GM23338 (cell line): Measurements from ENCODE around the gene LGALS12. TPM values are rescaled to one million over a fixed set of nuclear protein-coding genes. Genes with fewer than 3 reads are reported as not detected.

ENCODE experiments used
- ATAC-seq: fragments of 200-7000 bp; cut with Tn5 transposase; 3 replicates; pipeline ENCODE4 v1.9.1; 2020
- DNase-seq: peaks from one replicate; pipeline ENCODE4 v3.0.0-alpha.2; 2015; ENCODE audit warnings: low spot score
- H2AFZ ChIP-seq: fragments of 200-600 bp; sonication (generic); 2 replicates; pipeline ENCODE4 v1.8.0; 2016; ENCODE audit warnings: antibody characterized with exemption, mild to moderate bottlenecking, moderate library complexity
- H3F3A ChIP-seq: fragments of 200-600 bp; sonication (generic); replicated peaks from 2 replicates; pipeline ENCODE4 v1.8.0; 2017; ENCODE audit warnings: antibody characterized with exemption, mixed run types, low read depth
- H3K27ac ChIP-seq: fragments of 200-600 bp; sonication (generic); 2 replicates; pipeline ENCODE4 v1.6.1; 2016; ENCODE audit warnings: low read depth
- H3K27me3 ChIP-seq: fragments of 200-600 bp; sonication (generic); 2 replicates; pipeline ENCODE4 v1.8.0; 2016; ENCODE audit warnings: mild to moderate bottlenecking, mixed run types, moderate library complexity; ENCODE audit not compliant: insufficient read depth
- H3K36me3 ChIP-seq: fragments of 200-600 bp; sonication (generic); 2 replicates; pipeline ENCODE4 v1.8.0; 2016; ENCODE audit warnings: mild to moderate bottlenecking; ENCODE audit not compliant: insufficient read depth
- H3K4me1 ChIP-seq: fragments of 200-600 bp; sonication (generic); 2 replicates; pipeline ENCODE4 v1.8.0; 2016; ENCODE audit warnings: mild to moderate bottlenecking, moderate library complexity; ENCODE audit not compliant: insufficient read depth
- H3K4me2 ChIP-seq: fragments of 200-600 bp; sonication (generic); 2 replicates; pipeline ENCODE4 v1.7.1; 2017; ENCODE audit warnings: mixed run types
- H3K4me3 ChIP-seq: fragments of 200-600 bp; sonication (generic); 2 replicates; pipeline ENCODE4 v1.6.1; 2016; ENCODE audit warnings: mixed run types
- H3K79me2 ChIP-seq: fragments of 200-600 bp; sonication (generic); replicated peaks from 2 replicates; pipeline ENCODE4 v1.8.0; 2017; ENCODE audit warnings: mild to moderate bottlenecking; ENCODE audit not compliant: insufficient read depth
- H3K9me2 ChIP-seq: fragments of 200-600 bp; sonication (generic); 2 replicates; pipeline ENCODE4 v1.8.0; 2017; ENCODE audit not compliant: insufficient read depth
- H4K20me1 ChIP-seq: fragments of 200-600 bp; sonication (generic); replicated peaks from 2 replicates; pipeline ENCODE4 v1.8.0; 2017; ENCODE audit warnings: mild to moderate bottlenecking; ENCODE audit not compliant: insufficient read depth
- H3K27ac Mint-ChIP-seq: 2 replicates; pipeline ENCODE4 v1.8.0; 2020; ENCODE audit warnings: inconsistent platforms, mild to moderate bottlenecking, moderate library complexity, mixed read lengths
- H3K27me3 Mint-ChIP-seq: 3 replicates; pipeline ENCODE4 v1.8.0; 2022; ENCODE audit warnings: low read depth, mild to moderate bottlenecking, moderate library complexity, mixed read lengths, inconsistent platforms; ENCODE audit not compliant: insufficient read depth, poor library complexity
- H3K36me3 Mint-ChIP-seq: 3 replicates; pipeline ENCODE4 v1.8.0; 2021; ENCODE audit warnings: low read depth, mild to moderate bottlenecking, inconsistent platforms, moderate library complexity, mixed read lengths
- H3K4me1 Mint-ChIP-seq: 3 replicates; pipeline ENCODE4 v1.8.0; 2020; ENCODE audit warnings: mild to moderate bottlenecking, inconsistent platforms, mixed read lengths
- H3K4me3 Mint-ChIP-seq: 3 replicates; pipeline ENCODE4 v1.8.0; 2021; ENCODE audit warnings: moderate library complexity, mild to moderate bottlenecking, inconsistent platforms, mixed read lengths
- H3K9me3 Mint-ChIP-seq: 3 replicates; pipeline ENCODE4 v1.8.0; 2020; ENCODE audit warnings: moderate library complexity, mild to moderate bottlenecking, inconsistent platforms, mixed read lengths
- CREB1 ChIP-seq: fragments of 250-450 bp; sonication (Bioruptor Pico); IDR thresholded peaks from 2 replicates; pipeline ENCODE4 v1.5.0; 2020; ENCODE audit warnings: low read depth, mild to moderate bottlenecking, moderate library complexity
- CTCF ChIP-seq, 2 experiments: fragments of 200-600 bp in 1 of 2; sonication (generic) in 1 of 2; conservative IDR thresholded peaks; 2 replicates each; pipeline versions ENCODE4 v1.5.1 to v1.6.1; 2016 to 2017; ENCODE audit warnings: antibody characterized with exemption in 2 of 2, low read depth in 2 of 2, mild to moderate bottlenecking in 2 of 2, moderate library complexity in 1 of 2
- ETS1 ChIP-seq: IDR thresholded peaks from 2 replicates; pipeline ENCODE4 v1.6.1; 2016; ENCODE audit warnings: antibody characterized with exemption
- EZH2 ChIP-seq: fragments of 200-600 bp; sonication (generic); IDR thresholded peaks from one replicate; pipeline ENCODE4 v1.8.0; 2017; ENCODE audit warnings: antibody characterized with exemption, mild to moderate bottlenecking, low read depth; ENCODE audit not compliant: unreplicated experiment
- EZH2phosphoT487 ChIP-seq: fragments of 200-600 bp; sonication (generic); IDR thresholded peaks from one replicate; pipeline ENCODE4 v1.8.1; 2018; ENCODE audit warnings: antibody characterized with exemption; ENCODE audit not compliant: unreplicated experiment
- JUNB ChIP-seq: IDR thresholded peaks from one replicate; pipeline ENCODE4 v1.6.1; 2016; ENCODE audit warnings: antibody characterized with exemption; ENCODE audit not compliant: unreplicated experiment
- NANOG ChIP-seq: IDR thresholded peaks from 2 replicates; pipeline ENCODE4 v1.6.1; 2016; ENCODE audit warnings: antibody characterized with exemption, borderline replicate concordance
- POLR2AphosphoS5 ChIP-seq: IDR thresholded peaks from 2 replicates; pipeline ENCODE4 v1.6.1; 2016; ENCODE audit warnings: antibody characterized with exemption, low read depth
- STAT1 ChIP-seq: IDR thresholded peaks from one replicate; pipeline ENCODE4 v1.6.1; 2016; ENCODE audit warnings: antibody characterized with exemption; ENCODE audit not compliant: unreplicated experiment
- ZNF114 ChIP-seq: fragments of 250-450 bp; sonication (Bioruptor Pico); IDR thresholded peaks from 2 replicates; pipeline ENCODE4 v1.5.0; 2020; ENCODE audit warnings: mild to moderate bottlenecking, moderate library complexity
- ZNF331 ChIP-seq: fragments of 250-450 bp; sonication (Bioruptor Pico); IDR thresholded peaks from 2 replicates; pipeline ENCODE4 v1.5.0; 2020; ENCODE audit warnings: low read depth, mild to moderate bottlenecking, moderate library complexity
- polyA plus RNA-seq: library from polyadenylated mRNA; unstranded; fragments of >200 nt; fragmentation: Nextera tagmentation; extraction: Ambion mirVana; gene quantifications from 2 replicates; pipeline ENCODE4 v1.2.1, GENCODE V29; 2016
- total RNA-seq: library from RNA; depleted of rRNA; stranded (reverse); fragments of >200 nt; shearing (Covaris generic); gene quantifications from 2 replicates; pipeline ENCODE4 v1.2.3, GENCODE V29; 2014
- TF ChIP-seq, protein P1 (sequence below): IDR thresholded peaks from one replicate; pipeline ENCODE4 v1.6.1; 2018; ENCODE audit warnings: antibody characterized with exemption; ENCODE audit not compliant: unreplicated experiment

LGALS12 gene
- total and polyA plus RNA-seq, 2 experiments from 2014 or later, result 0.94 to 1.2 TPM

GRCh38 chr11:63494975-63495374, 10.9 kb upstream of the LGALS12 start:
- no peak overlapping the region for H3K27ac Mint-ChIP-seq
- TF ChIP-seq EZH2phosphoT487 (no peak), JUNB (no peak), STAT1 (no peak), ETS1 (no peak), POLR2AphosphoS5 (no peak), CTCF (conservative IDR thresholded peaks at IDR 0.05; ENCODE audit: low read depth in 2 of 2) (no peak), ZNF331 (no peak), ZNF114 (CRISPR knock-in tag) (no peak), NANOG (no peak)
- TF ChIP-seq, protein P1, sequence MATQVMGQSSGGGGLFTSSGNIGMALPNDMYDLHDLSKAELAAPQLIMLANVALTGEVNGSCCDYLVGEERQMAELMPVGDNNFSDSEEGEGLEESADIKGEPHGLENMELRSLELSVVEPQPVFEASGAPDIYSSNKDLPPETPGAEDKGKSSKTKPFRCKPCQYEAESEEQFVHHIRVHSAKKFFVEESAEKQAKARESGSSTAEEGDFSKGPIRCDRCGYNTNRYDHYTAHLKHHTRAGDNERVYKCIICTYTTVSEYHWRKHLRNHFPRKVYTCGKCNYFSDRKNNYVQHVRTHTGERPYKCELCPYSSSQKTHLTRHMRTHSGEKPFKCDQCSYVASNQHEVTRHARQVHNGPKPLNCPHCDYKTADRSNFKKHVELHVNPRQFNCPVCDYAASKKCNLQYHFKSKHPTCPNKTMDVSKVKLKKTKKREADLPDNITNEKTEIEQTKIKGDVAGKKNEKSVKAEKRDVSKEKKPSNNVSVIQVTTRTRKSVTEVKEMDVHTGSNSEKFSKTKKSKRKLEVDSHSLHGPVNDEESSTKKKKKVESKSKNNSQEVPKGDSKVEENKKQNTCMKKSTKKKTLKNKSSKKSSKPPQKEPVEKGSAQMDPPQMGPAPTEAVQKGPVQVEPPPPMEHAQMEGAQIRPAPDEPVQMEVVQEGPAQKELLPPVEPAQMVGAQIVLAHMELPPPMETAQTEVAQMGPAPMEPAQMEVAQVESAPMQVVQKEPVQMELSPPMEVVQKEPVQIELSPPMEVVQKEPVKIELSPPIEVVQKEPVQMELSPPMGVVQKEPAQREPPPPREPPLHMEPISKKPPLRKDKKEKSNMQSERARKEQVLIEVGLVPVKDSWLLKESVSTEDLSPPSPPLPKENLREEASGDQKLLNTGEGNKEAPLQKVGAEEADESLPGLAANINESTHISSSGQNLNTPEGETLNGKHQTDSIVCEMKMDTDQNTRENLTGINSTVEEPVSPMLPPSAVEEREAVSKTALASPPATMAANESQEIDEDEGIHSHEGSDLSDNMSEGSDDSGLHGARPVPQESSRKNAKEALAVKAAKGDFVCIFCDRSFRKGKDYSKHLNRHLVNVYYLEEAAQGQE, result no peak
- peaks cover 12% of the 10 kb centered on the region for H3K4me1 Mint-ChIP-seq
- H3K36me3 Mint-ChIP-seq, result peaks cover 21% of the 10 kb centered on the region
- H3K27me3 Mint-ChIP-seq, result peaks cover 18% of the 10 kb centered on the region
- peaks cover 8% of the 10 kb centered on the region; the same call in 1 of the 2 replicates for H3K36me3 ChIP-seq
- no peaks in the 10 kb centered on the region for H3K79me2 ChIP-seq
- ATAC-seq (no peak), DNase-seq (no peak)
- H4K20me1 ChIP-seq, result no peaks in the 10 kb centered on the region
- peaks cover 7% of the 10 kb centered on the region; the same call in 1 of the 2 replicates for H3K27me3 ChIP-seq
- peaks cover 6% of the 10 kb centered on the region; the same call in 1 of the 2 replicates for H3K9me2 ChIP-seq
- H3K4me1 ChIP-seq, result peaks cover 18% of the 10 kb centered on the region
- H3K9me3 Mint-ChIP-seq, result peaks cover 28% of the 10 kb centered on the region
- peaks cover 12% of the 10 kb centered on the region; the same call in 1 of the 2 replicates for H3F3A ChIP-seq
- H3K4me3 Mint-ChIP-seq, result no peak overlapping the region
- H2AFZ ChIP-seq, result no peak overlapping the region; the same call in 1 of the 2 replicates
- no peak overlapping the region for H3K27ac ChIP-seq
- no peak overlapping the region for H3K4me3 ChIP-seq
- H3K4me2 ChIP-seq, result no peak overlapping the region

DNA sequence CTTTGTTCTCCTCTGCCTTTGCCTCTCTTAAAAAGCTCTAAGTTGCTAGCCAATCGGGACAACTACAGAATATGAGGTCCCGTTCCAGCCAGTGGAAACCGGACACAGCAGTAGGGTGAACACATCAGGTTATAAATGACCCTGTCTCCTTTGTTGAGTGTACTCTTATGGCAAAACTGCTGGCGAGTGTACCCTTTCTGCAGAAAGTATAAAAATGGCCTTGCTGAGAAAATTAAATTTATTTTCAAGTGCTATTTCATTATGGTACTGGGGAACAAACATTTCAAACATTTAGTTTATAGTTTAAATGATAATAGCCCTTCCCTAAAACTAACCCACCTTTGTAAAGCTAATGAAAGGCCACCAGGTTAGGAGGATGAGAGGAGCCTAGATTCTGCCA, 6.0 kb upstream of the LGALS12 start:
- Histone ChIP-seq H3K27ac (no peak overlapping the region), H3F3A (no peaks in the 10 kb centered on the region), H3K4me3 (no peak overlapping the region), H3K36me3 (peaks cover 13% of the 10 kb centered on the region; the same call in 1 of the 2 replicates), H2AFZ (no peak overlapping the region), H3K9me2 (peaks cover 12% of the 10 kb centered on the region), H3K27me3 (no peaks in the 10 kb centered on the region), H4K20me1 (no peaks in the 10 kb centered on the region), H3K79me2 (no peaks in the 10 kb centered on the region), H3K4me1 (peaks cover 17% of the 10 kb centered on the region; the same call in 1 of the 2 replicates), H3K4me2 (no peak overlapping the region)
- ATAC-seq (no peak), DNase-seq (no peak)
- H3K4me3 Mint-ChIP-seq, result no peak overlapping the region
- H3K27me3 Mint-ChIP-seq, result peaks cover 4% of the 10 kb centered on the region
- peaks cover 39% of the 10 kb centered on the region for H3K36me3 Mint-ChIP-seq
- no peak overlapping the region for H3K27ac Mint-ChIP-seq
- TF ChIP-seq POLR2AphosphoS5 (no peak), CTCF (conservative IDR thresholded peaks at IDR 0.05; ENCODE audit: low read depth in 2 of 2) (no peak), CREB1 (CRISPR knock-in tag) (no peak), ZNF114 (CRISPR knock-in tag) (no peak), EZH2 (no peak)
- peaks cover 22% of the 10 kb centered on the region for H3K4me1 Mint-ChIP-seq
- H3K9me3 Mint-ChIP-seq, result peaks cover 45% of the 10 kb centered on the region
